HG03354 (cell line): ENCODE data around the gene TRIM6.
"Not testable (repeated sequence)": the region's sequence is repeated elsewhere in the genome, so short reads cannot be mapped to it uniquely, and the experiment has no call there.

Experiments used
- ATAC-seq: cut with Tn5 transposase; IDR thresholded peaks from one replicate; pipeline ENCODE4 v1.9.1; 2021; ENCODE audit warnings: mild to moderate bottlenecking; ENCODE audit not compliant: unreplicated experiment, poor library complexity, severe bottlenecking

The TRIM6 gene, protein sequence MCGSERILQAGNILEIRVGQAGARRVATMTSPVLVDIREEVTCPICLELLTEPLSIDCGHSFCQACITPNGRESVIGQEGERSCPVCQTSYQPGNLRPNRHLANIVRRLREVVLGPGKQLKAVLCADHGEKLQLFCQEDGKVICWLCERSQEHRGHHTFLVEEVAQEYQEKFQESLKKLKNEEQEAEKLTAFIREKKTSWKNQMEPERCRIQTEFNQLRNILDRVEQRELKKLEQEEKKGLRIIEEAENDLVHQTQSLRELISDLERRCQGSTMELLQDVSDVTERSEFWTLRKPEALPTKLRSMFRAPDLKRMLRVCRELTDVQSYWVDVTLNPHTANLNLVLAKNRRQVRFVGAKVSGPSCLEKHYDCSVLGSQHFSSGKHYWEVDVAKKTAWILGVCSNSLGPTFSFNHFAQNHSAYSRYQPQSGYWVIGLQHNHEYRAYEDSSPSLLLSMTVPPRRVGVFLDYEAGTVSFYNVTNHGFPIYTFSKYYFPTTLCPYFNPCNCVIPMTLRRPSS

DNA sequence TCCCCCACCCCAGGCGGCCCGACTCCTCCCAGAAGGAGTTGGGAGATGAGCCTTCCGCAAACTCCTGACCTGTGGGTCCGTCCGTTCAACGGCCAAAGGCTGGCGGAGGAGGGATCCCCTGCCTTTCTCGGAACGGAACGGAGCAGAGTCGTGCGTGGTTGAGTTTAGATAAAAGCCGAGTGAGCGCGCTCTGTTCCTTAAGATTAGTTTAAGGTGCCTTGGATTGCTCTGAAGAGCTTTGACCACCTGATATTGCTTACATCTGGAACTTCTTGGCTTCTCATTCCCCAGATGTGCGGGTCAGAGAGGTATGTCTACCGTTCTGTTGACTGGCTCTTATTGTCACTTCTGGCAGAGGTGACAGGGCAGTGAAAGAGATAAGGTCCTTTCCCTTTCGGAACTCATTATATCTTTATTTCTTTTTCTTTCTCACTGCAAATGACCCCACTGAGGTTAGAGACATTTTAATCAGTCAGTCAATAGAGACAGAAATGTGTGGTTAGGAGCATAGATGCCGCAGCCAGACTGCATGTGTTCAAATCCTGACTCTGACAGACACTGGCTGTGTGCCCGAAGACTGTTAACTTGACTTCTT lies at the start of gene TRIM6:
TRIM6 (plus strand) TSS at position 31 of the 595 bp plus-strand sequence; CDS start at position 292, 261 bp downstream.
- ATAC-seq: peak; percentile 46

DNA sequence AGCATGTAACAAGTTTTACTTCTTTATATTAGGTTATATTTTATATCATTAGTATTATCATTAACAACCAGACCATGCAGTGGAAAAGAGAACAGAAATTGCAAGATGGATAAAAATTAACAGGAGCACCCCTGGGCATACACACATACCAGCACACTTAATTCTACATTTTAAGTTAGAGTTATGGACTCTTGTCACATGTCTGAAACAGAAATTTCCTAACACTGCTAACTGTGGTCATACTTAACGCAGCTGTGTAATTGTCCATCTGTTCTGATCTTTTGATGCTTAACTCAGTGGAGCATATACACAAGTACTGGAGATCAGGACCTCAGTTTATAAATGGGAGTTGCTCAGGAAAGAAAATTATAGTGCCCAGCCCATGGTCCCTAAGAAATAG lies 48.5 kb upstream of the TRIM6 start:
- ATAC-seq: peak; percentile 78

DNA sequence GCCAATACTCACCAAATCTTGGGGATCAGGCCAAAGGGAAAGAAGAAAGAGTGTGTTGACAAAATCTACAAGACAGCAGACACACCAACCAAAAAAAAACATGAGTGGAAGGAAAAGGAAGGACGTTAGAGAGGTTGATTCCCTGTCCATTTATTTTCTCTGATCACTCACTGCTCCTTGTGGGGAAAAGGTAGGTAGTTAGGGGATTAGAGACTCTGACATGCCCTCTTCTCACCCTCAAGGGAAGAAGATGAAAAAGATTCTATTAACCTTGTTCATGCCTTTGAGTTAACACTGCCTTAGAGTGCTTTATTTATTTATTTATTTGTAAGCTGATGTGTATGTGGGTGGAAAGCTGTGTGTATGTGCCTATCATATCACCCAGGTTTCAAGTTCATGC lies 48.0 kb upstream of the TRIM6 start, which contains the start of gene OR52H1:
OR52H1 (minus strand) TSS at position 101 of the 400 bp plus-strand sequence. CDS start 3,035 bp downstream, outside the sequence.
- ATAC-seq: no peak

DNA sequence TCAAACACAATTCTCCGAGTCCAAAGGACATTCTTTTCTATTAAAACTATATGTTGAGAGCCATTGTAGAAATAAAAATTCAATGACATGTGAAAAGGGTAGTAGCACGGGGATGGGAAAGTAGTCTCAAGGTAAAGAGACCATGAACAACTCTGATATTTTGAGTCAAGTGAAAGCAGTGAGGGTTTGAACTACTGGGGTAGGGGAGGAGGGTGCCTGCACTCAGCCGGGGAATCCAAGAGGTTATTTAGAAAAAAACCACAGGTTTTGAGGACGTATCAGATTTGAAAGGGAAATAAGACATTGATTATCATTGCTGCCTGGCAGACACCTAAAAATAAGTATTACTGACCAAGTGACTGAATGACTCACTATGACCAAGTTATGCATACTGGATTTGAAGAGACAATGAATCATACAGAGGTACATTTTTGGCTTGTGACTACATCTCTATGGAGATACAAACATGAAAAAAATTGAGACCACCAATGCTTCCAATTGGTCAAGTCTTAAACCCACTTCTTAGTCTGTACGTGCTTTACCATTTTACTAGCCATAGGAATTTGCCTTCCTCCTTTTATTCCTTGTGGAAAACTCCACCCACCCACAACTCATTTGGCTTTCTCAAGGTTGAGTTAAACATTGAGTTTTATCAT lies 45.9 kb upstream of the TRIM6 start:
- ATAC-seq: peak; percentile 76

DNA sequence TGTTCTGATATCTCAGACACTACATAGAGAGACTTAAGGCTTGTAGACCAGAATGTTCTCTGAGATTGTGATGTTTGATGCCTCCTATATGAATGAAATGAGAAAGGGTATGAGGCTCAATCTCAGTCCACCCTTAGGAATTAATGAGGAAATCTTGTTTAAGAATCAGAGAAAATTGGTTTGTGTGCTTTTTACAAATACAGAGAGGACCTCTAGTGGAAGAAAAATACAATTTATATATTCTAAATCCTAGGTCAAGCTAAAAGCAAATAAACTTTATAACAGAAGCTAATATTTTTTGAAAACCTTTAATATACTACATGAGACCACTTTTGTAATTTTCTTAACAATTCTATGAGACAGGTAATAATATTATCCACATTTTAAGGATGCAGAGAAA lies 43.1 kb upstream of the TRIM6 start:
- ATAC-seq: no peak

DNA sequence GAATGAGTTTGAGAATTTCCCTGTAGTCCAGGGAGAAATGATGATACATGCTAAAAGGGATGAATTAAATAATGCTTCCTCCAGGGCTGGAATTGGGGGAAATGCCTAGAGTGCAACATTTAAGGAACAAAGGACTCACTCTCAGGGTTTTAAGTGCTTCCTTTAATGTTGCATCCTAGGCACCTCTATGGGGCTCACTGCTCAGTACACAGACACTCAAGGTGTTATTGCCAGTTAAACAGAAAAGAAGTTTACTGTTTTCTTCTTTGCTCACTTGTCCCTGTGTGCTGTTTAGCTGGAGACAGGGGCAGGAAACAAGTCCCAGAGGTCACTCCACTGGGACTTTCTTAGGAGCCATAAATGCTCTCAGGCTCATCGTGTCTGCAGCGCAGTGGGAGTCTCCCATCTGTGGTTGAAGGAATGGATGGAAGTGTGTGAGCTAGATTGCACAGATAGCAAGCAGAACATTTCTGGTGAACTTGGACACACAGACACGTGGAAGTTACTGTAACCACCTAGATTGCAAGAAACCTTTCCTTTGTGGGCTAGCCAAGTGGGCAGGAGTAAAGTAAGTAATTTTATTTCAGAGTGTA lies 39.7 kb upstream of the TRIM6 start:
- ATAC-seq: no peak

DNA sequence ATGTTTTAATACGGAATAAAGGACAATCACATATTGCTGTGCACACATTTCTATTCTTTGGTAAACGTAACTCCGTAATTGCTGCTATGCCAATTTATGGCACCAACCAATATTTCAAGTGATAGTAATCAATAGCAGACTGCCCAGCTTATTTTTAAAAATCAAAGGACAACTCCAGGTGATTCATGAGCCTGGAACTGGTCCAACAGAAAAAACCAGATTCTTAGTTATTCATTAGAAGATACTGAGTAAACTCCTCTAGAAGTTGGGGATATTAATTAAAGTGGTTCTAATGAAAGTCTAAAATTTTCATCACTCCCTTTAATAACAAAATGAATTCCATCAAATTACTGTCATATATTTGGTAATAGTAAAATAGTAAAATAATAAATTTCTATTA lies 38.7 kb upstream of the TRIM6 start:
- no peak for ATAC-seq

DNA sequence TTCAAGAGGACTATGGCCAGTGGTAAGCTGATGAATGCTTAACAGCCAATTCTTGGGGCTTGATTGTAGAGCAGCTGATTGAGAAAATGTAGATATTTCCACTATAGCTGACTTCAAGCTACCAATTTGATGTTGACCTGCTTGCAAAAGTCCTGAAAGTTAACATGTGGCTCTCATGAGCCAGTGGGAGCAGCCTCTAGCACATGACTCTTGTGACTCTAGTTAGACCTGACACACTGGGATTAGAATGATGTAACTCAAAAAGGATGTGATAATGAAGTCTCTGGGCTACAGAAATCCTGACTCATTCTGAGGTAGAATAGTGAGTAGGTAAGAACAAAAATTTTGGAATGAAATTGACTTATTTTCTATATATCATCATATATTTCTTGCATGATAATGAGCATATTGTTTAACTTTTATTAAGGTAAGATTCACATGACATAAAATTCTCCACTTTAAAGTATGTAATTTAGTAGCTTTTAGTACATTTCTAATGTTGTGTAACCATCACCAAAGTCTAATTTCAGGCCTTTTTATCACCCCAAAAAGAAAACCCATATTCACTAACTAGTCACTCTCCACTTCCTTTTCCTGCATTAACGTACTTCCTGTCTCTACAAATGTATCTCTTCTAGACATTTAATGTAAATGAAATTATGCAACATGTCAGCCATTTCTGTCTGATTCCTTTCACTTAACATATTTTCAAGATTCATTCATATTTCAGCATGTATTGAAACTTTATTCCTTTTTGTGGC lies 32.0 kb upstream of the TRIM6 start:
- no peak for ATAC-seq

DNA sequence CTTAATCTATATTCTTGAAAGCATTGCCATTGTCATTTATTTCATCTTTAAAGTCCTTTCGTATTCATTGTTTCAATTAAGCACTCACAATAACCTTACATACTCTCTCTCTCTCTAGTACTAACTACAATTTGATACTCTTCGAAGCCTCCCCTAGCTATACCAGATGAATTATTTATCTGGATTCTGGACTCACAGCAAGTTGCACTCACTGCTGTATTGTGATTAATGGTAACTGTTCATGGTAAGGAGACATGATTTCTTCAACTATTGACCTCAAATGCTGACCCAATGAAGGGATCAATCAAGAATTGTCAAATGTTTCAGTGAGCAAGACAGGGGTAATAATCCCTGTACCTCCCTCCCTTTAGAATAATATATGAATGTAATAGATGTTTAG lies 21.8 kb upstream of the TRIM6 start:
- ATAC-seq: no peak

DNA sequence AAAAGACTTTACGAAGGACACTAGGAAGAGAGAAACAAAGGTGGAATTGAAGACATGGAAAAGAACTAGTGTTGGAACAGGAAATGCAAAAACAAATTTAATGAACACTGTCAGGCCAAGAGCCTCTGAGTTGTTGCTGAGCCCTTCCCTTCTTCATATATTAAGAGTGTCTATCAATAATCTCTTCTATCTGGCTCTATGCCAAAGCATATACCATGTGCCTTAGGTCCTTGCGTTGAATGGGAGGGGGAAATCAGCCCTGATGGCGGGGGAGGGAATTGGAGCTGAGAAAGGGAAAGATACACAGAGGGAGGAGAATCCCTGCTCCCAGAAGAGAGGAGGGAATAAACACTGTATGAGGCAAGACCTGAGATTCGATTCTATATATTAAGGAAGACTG lies 21.3 kb upstream of the TRIM6 start:
- no peak for ATAC-seq

DNA sequence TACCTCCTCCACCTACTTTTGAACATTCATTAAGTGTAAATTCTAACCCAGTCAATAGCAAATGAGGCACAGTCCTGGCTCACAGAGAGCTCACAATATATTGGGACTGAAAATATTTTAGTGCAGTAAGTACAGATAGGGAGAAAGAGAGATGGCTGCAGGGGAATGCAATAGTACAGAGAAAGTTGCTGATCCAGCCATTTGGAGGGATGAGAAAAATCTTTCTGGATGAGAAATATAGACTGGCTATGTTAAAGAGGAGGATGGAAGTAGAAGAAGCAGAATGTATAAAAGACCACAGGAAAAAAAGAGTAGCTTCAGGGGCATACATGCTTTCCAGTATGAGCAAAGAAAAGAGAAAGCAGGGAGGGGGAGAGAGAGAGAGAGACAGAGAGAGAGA lies 19.3 kb upstream of the TRIM6 start:
- no peak for ATAC-seq

DNA sequence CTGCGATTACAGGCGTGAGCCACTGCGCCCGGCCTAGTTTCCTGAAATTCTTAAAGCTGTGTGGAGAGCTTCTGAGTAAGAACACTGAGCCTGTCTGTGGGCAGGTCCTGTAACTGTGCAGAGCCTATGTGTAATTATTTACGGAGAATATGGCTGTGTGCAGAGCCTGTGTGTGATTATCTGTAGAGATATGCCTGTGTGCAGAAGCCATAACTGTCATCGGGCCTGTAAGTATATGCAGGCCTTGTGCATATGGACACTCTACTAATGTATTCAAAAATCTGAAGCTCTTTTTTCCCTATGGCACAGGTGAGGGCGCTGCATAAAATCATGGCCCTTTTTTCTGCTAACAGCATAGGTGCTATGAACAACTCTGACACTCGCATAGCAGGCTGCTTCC lies 15.9 kb upstream of the TRIM6 start, which contains the start of gene OR52B6:
OR52B6 (plus strand) TSS at position 301 of the 400 bp plus-strand sequence; CDS start at position 301, 0 bp downstream.
- ATAC-seq: no peak

DNA sequence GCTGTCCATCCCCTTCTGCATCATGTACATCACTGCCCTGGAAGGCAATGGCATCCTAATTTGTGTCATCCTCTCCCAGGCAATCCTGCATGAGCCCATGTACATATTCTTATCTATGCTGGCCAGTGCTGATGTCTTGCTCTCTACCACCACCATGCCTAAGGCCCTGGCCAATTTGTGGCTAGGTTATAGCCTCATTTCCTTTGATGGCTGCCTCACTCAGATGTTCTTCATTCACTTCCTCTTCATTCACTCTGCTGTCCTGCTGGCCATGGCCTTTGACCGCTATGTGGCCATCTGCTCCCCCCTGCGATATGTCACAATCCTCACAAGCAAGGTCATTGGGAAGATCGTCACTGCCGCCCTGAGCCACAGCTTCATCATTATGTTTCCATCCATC lies 15.4 kb upstream of the TRIM6 start:
- no peak for ATAC-seq

DNA sequence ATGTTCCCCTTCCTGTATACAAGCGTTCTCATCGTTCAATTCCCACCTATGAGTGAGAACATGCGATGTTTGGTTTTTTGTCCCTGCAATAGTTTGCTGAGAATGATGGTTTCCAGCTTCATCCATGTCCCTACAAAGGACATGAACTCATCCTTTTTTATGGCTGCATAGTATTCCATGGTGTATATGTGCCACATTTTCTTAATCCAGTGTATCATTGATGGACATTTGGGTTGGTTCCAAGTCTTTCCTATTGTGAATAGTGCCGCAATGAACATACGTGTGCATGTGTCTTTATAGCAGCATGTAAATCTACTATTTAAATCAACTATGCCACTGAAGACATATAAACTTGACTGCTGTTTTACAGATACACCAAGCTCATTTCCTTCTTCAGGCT lies 12.0 kb upstream of the TRIM6 start:
- not testable (repeated sequence) for ATAC-seq

DNA sequence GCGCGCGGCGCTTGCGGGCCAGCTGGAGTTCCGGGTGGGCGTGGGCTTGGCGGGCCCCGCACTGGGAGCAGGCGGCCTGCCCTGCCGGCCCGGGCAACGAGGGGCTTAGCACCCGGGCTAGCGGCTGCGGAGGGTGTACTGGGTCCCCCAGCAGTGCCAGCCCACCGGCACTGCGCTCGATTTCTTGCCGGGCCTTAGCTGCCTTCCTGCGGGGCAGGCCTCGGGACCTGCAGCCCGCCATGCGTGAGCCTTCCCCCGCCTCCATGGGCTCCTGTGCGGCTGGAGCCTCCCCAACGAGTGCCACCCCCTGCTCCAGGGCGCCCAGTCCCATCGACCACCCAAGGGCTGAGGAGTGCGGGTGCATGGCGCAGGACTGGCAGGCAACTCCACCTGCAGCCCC lies 6.5 kb upstream of the TRIM6 start:
- not testable (repeated sequence) for ATAC-seq

DNA sequence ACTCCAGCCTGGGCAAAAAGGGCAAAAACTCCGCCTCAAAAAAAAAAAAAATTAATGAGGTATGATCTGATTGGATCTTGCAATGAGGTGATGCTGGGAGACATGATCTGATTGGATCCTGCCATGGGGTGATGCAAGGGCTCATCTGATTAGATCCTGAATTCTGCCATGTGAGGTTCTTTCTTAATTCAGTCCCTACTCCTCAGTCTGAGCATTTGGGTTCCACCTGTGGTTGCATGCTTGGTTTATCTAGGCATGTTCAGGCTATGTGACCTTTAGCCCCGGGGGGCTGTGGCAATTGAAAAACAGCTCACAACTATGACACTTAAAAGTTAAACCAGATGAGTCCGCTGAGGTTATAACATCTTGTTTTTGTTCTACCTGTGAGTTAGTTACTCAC lies 4.8 kb upstream of the TRIM6 start:
- ATAC-seq: no peak

DNA sequence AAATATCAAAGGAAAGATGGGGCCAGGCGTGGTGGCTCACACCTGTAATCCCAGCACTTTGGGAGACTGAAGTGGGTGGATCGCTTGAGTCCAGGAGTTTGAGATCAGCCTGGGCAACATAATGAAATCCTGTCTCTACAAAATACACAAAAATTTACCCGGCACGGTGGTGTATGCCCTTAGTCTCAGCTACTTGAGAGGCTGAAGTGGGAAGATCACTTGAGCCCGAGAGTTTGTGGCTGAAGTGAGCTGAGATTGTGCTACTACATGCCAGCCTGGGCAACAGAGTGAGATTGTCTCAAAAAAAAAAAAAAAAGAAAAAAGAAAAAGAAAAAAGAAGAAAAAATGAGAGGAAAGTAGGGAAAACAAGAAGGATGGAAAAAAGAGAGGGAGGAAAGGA lies 3.8 kb upstream of the TRIM6 start:
- no peak for ATAC-seq

DNA sequence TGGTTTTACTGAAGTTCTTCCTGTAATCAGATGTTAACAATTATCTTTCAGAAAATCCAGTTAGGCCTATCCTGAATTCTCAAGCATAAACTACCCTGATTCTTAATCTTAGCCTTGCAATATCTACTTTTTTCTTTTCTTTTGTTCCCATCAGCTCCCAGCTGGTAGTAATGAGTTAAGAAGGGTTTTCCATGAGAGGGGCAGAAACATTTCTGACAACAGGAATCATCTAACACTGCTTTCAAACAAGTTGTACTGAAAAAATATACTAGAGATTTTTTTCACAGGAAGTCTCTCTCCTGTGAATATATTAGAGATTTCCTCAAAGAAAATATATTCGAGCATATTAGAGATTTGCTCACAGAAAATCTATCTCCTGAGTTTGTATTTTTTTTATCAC lies 3.3 kb upstream of the TRIM6 start:
- ATAC-seq: no peak

DNA sequence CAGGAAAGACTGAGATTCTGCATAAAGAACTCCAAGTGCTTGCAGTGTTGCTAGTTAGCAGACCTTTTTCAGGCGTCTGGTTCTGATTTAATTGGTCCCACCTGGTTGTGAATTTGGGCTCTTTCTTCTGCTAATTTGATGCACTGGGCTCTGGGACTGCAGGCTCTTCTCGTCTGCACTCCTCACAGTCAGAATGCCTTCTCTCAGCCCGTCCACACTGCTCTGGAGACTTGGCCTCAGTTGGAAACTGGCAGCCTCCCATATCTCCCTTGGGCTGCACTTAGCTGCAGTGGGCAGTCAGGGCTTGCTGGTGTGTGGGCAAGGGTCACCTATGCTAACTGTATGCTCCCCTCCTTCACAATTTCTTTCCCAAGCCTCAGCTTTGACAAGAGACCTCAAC lies 1.5 kb downstream of the TRIM6 start:
- no peak for ATAC-seq
